Raji (cell line): ENCODE measurements around the gene FASTKD2.

Experiments used
- POLR2A ChIP-seq: IDR thresholded peaks from 2 replicates; pipeline ENCODE4 v1.6.1; 2011; ENCODE audit warnings: low read depth, low read length, control low read depth; ENCODE audit not compliant: insufficient read depth

FASTKD2 gene

GRCh38 chr2:206765242-206766056 is at the start of gene FASTKD2, which contains the start of gene MDH1B:
Gene FASTKD2, plus strand, starts transcription at chr2:206765606. Its CDS starts 1,088 bp downstream, at chr2:206766694.
Gene MDH1B, minus strand, starts transcription at chr2:206765328. Its CDS starts 57 bp downstream, at chr2:206765271.
- TF ChIP-seq POLR2A = peak; percentile 86

GRCh38 chr2:206716623-206717022 is 48.8 kb upstream of the FASTKD2 start:
- no peak for TF ChIP-seq POLR2A

- no peak for TF ChIP-seq POLR2A
These were observed 47.1 kb upstream of the FASTKD2 start, which contains the start of gene DYTN for GRCh38 chr2:206718296-206718695. Gene DYTN, minus strand, starts transcription at chr2:206718396. Its CDS starts 117 bp downstream, at chr2:206718279.

GRCh38 chr2:206721256-206721920 is 44.0 kb upstream of the FASTKD2 start:
- no peak for TF ChIP-seq POLR2A

GRCh38 chr2:206723288-206723687 is 42.1 kb upstream of the FASTKD2 start:
- TF ChIP-seq POLR2A = no peak

GRCh38 chr2:206727287-206727686 is 38.1 kb upstream of the FASTKD2 start:
- no peak for TF ChIP-seq POLR2A

- TF ChIP-seq POLR2A = no peak
These were observed 36.9 kb upstream of the FASTKD2 start for GRCh38 chr2:206728277-206729199.

GRCh38 chr2:206733341-206733740 is 32.1 kb upstream of the FASTKD2 start:
- no peak for TF ChIP-seq POLR2A

- TF ChIP-seq POLR2A = no peak
These were observed 28.5 kb upstream of the FASTKD2 start for GRCh38 chr2:206736935-206737334.

- TF ChIP-seq POLR2A = no peak
These were observed 26.1 kb upstream of the FASTKD2 start for GRCh38 chr2:206739271-206739670.

GRCh38 chr2:206740800-206741199 is 24.6 kb upstream of the FASTKD2 start:
- TF ChIP-seq POLR2A = no peak

GRCh38 chr2:206756816-206757215 is 8.6 kb upstream of the FASTKD2 start:
- TF ChIP-seq POLR2A = no peak

- no peak for TF ChIP-seq POLR2A
These were observed 649 bp upstream of the FASTKD2 start for GRCh38 chr2:206764673-206765241.

GRCh38 chr2:206766057-206766930 is 888 bp downstream of the FASTKD2 start:
- no peak for TF ChIP-seq POLR2A
